Lower leg skin (tissue), 3 donors: Measurements from ENCODE around the gene RIMKLA.

Source experiments
- POLR2A ChIP-seq, 2 donors: fragments of 450-650 bp; IDR thresholded peaks; one replicate each; pipeline ENCODE4 v1.6.1; 2016 to 2017; ENCODE audit warnings: antibody characterized with exemption in 2 of 2, mild to moderate bottlenecking in 1 of 2, moderate library complexity in 1 of 2
- TF ChIP-seq, protein P1 (sequence below), 3 donors: fragments of 450-650 bp; IDR thresholded peaks; one replicate each; pipeline ENCODE4 v1.5.1; 2016; ENCODE audit warnings: antibody characterized with exemption in 3 of 3, mild to moderate bottlenecking in 3 of 3, moderate library complexity in 2 of 3

DNA sequence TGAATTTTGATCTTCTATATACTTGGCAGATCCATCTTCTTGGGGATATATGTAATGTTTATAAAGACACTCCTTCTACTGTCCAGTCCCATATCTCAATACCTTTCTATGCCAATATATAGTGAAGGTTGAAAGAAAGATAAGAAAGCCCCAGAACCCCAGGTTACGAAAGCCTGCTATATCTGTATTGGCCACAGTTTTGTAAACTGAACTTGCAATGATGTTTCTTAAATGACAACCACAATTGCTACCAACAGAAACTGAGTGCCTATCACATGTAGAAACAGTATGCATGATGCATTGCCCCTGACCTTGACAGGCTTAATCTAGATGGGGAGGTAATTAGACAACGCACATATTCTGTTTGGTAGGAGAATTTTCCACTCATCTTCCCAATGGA lies 7.8 kb upstream of the RIMKLA start:
- TF ChIP-seq, protein P1, sequence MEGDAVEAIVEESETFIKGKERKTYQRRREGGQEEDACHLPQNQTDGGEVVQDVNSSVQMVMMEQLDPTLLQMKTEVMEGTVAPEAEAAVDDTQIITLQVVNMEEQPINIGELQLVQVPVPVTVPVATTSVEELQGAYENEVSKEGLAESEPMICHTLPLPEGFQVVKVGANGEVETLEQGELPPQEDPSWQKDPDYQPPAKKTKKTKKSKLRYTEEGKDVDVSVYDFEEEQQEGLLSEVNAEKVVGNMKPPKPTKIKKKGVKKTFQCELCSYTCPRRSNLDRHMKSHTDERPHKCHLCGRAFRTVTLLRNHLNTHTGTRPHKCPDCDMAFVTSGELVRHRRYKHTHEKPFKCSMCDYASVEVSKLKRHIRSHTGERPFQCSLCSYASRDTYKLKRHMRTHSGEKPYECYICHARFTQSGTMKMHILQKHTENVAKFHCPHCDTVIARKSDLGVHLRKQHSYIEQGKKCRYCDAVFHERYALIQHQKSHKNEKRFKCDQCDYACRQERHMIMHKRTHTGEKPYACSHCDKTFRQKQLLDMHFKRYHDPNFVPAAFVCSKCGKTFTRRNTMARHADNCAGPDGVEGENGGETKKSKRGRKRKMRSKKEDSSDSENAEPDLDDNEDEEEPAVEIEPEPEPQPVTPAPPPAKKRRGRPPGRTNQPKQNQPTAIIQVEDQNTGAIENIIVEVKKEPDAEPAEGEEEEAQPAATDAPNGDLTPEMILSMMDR (IDR thresholded peaks at IDR 0.05), result no peak
- no peak for TF ChIP-seq POLR2A (IDR thresholded peaks at IDR 0.05)
